Transverse colon (tissue), 4 donors: ENCODE data around the gene SIM2. TPM values are rescaled to one million over a fixed set of nuclear protein-coding genes. Genes with fewer than 3 reads are reported as not detected.

Experiments
- DNase-seq: peaks from one replicate; pipeline ENCODE4 v3.0.0-alpha.2; 2019
- H3K27ac ChIP-seq, 4 donors: fragments of 200-600 bp; sonication (generic); 2 replicates each; pipeline ENCODE4 v1.5.1; 2016 to 2018; ENCODE audit warnings: inconsistent platforms in 4 of 4
- H3K27me3 ChIP-seq: fragments of 200-600 bp; sonication (generic); 2 replicates; pipeline ENCODE4 v1.5.1; 2017; ENCODE audit warnings: inconsistent platforms
- H3K36me3 ChIP-seq, 4 donors: fragments of 200-600 bp; sonication (generic); 2 replicates each; pipeline ENCODE4 v1.5.1; 2017 to 2019; ENCODE audit warnings: inconsistent platforms in 4 of 4
- H3K4me1 ChIP-seq, 4 donors: fragments of 200-600 bp; sonication (generic); 2 replicates each; pipeline ENCODE4 v1.5.1; 2017 to 2020; ENCODE audit warnings: inconsistent platforms in 4 of 4
- H3K4me3 ChIP-seq, 4 donors: fragments of 200-600 bp; sonication (generic); 1 replicate in 1 of 4; 2 replicates in 3 of 4; pipeline versions ENCODE4 v1.5.1 to v1.6.1; 2017 to 2019; ENCODE audit warnings: inconsistent platforms in 4 of 4
- H3K9me3 ChIP-seq, 2 donors: fragments of 200-600 bp; sonication (generic); 2 replicates each; pipeline ENCODE4 v1.5.1; 2017 to 2019; ENCODE audit warnings: inconsistent platforms in 2 of 2
- CTCF ChIP-seq, 5 experiments: fragments of 200-600 bp in 3 of 5; fragments of 450-650 bp in 2 of 5; sonication (generic) in 3 of 5; IDR thresholded peaks; 1 replicate in 2 of 5; 2 replicates in 3 of 5; pipeline ENCODE4 v1.5.1; 2016 to 2017; ENCODE audit warnings: antibody characterized with exemption in 5 of 5, inconsistent platforms in 3 of 5, mild to moderate bottlenecking in 2 of 5, moderate library complexity in 1 of 5
- EP300 ChIP-seq: sonication (generic); formaldehyde crosslinking; IDR thresholded peaks from one replicate; pipeline ENCODE4 v1.6.1; 2017; ENCODE audit warnings: antibody characterized with exemption, low read depth
- POLR2A ChIP-seq: fragments of 450-650 bp; IDR thresholded peaks from one replicate; pipeline ENCODE4 v1.6.1; 2016; ENCODE audit warnings: antibody characterized with exemption, mild to moderate bottlenecking, moderate library complexity
- POLR2AphosphoS5 ChIP-seq, 3 donors: sonication (generic); formaldehyde crosslinking; IDR thresholded peaks; one replicate each; pipeline ENCODE4 v1.6.1; 2016; ENCODE audit warnings: antibody characterized with exemption in 3 of 3
- WGBS, 2 donors: methylation state at CpG; one replicate each; pipeline ENCODE4 v1.1.5; 2018; ENCODE audit warnings: low coverage in 1 of 2; 5-methylcytosine and 5-hydroxymethylcytosine counted together
- in situ Hi-C, 4 donors: fragments of 200-750 bp; cut with MboI; loops; one replicate each; pipeline versions ENCODE4 v1.15.0 to v1.15.1; 2017; ENCODE audit warnings: low sequenced_read_pairs in 3 of 4, low pct_ligation_motif_present in 1 of 4, low pct_unique_long_range_greater_than_20kb in 1 of 4
- intact Hi-C: fragments of 100-400 bp; cut with DNase I; formaldehyde crosslinking; loops from one replicate; pipeline ENCODE4 v1.15.1; 2023; ENCODE audit warnings: low total_unique reads
- total RNA-seq, 4 donors: library from RNA; depleted of rRNA; stranded (reverse); fragments of >200 nt; gene quantifications; one replicate each; pipeline ENCODE4 v1.1.0, GENCODE V29; 2016

SIM2 gene
- total RNA-seq, 4 donors from 2014 or later, result 0.32 TPM; not detected in 3

GRCh38 chr21:36747041-36747814, 48.3 kb downstream of the SIM2 start:
- in situ Hi-C loops (no loop called here), intact Hi-C loops (no loop called here)
- Histone ChIP-seq H3K4me1 (peaks cover 0 to 11% (median 9%) of the 10 kb centered on the region in 4 donors), H3K36me3 (no peaks in the 10 kb centered on the region), H3K9me3 (no peaks in the 10 kb centered on the region), H3K27ac (no peak overlapping the region), H3K27me3 (peaks cover 48% of the 10 kb centered on the region), H3K4me3 (peak overlapping the region in 2 of 4 donors; percentile 36 to 52)
- 17 to 83% methylated on average over 6 to 31 of the region's 62 CpGs for WGBS, 2 donors
- no peak for DNase-seq
- TF ChIP-seq EP300 (no peak), CTCF (IDR thresholded peaks at IDR 0.05) (peak in 1 of 5 experiments; percentile 1)

- H3K9me3 ChIP-seq, result no peaks in the 10 kb centered on the region
- peaks cover 48% of the 10 kb centered on the region for H3K27me3 ChIP-seq
- peaks cover 0 to 11% (median 9%) of the 10 kb centered on the region in 4 donors for H3K4me1 ChIP-seq
- 13% methylated on average over 34 of the region's 80 CpGs; no CpG with 5 or more reads in 1 of the 2 donors for WGBS, 2 donors
- H3K36me3 ChIP-seq, result no peaks in the 10 kb centered on the region
- peak; percentile 60 for DNase-seq
- TF ChIP-seq EP300 (no peak), CTCF (IDR thresholded peaks at IDR 0.05) (no peak), POLR2AphosphoS5 (IDR thresholded peaks at IDR 0.05) (no peak), POLR2A (no peak)
- intact Hi-C loops (no loop called here), in situ Hi-C loops (no loop called here)
- peak overlapping the region in 3 of 4 donors; percentile 24 to 61 (median 39) for H3K4me3 ChIP-seq
- no peak overlapping the region for H3K27ac ChIP-seq
Observed at GRCh38 chr21:36747815-36748383, 49.0 kb downstream of the SIM2 start.

- intact Hi-C loops, result no loop called here
- Histone ChIP-seq H3K9me3 (no peaks in the 10 kb centered on the region), H3K27ac (no peak overlapping the region), H3K27me3 (peaks cover 37% of the 10 kb centered on the region), H3K4me3 (no peak overlapping the region), H3K36me3 (peaks cover 0 to 3% (median 0%) of the 10 kb centered on the region in 4 donors), H3K4me1 (peaks cover 0 to 11% (median 9%) of the 10 kb centered on the region in 4 donors)
- in situ Hi-C loops, result no loop called here
- whole genome bisulfite sequencing, 2 donors, result 74 to 78% methylated on average over 6 to 14 of the region's 14 CpGs
- TF ChIP-seq CTCF (IDR thresholded peaks at IDR 0.05) (no peak), POLR2A (no peak), EP300 (no peak), POLR2AphosphoS5 (IDR thresholded peaks at IDR 0.05) (no peak)
- no peak for DNase-seq
Observed at GRCh38 chr21:36749935-36750575, 51.1 kb downstream of the SIM2 start.

- DNase-seq, result no peak
- H3K36me3 ChIP-seq, result peaks cover 0 to 3% (median 0%) of the 10 kb centered on the region in 4 donors
- in situ Hi-C loops, result no loop called here
- WGBS, 2 donors, result 93% methylated on average over 2 of the region's 2 CpGs
- H3K27ac ChIP-seq, result no peak overlapping the region
- H3K4me3 ChIP-seq, result no peak overlapping the region
- H3K4me1 ChIP-seq, result peaks cover 0 to 11% (median 9%) of the 10 kb centered on the region in 4 donors
- TF ChIP-seq CTCF (IDR thresholded peaks at IDR 0.05), result no peak
- no peak for TF ChIP-seq POLR2A
- no peak for TF ChIP-seq EP300
- TF ChIP-seq POLR2AphosphoS5 (IDR thresholded peaks at IDR 0.05), result no peak
- intact Hi-C loops, result no loop called here
- peaks cover 33% of the 10 kb centered on the region for H3K27me3 ChIP-seq
- H3K9me3 ChIP-seq, result no peaks in the 10 kb centered on the region
Observed at GRCh38 chr21:36750576-36750959, 51.7 kb downstream of the SIM2 start.
